ENCODE data around the gene CACNA1G. TPM values are rescaled to one million over a fixed set of nuclear protein-coding genes. Genes with fewer than 3 reads are reported as not detected.

CACNA1G gene
- total RNA-seq, 2 experiments from 2014 or later = not detected

GRCh38 chr17:50593321-50593720, 32.8 kb downstream of the CACNA1G start:
- Mint-ChIP-seq H3K27ac (no peak overlapping the region), H3K9me3 (ENCODE audit: low read depth) (no peaks in the 10 kb centered on the region), H3K4me3 (no peak overlapping the region), H3K4me1 (no peaks in the 10 kb centered on the region), H3K36me3 (ENCODE audit: low read depth) (no peaks in the 10 kb centered on the region), H3K27me3 (no peaks in the 10 kb centered on the region)
- no peak for ATAC-seq
- ChIA-PET CTCF (interaction anchor here (0.6 kb wide), 1 partner anchor 420 kb away, joined by 3 read pairs; no protein-coding TSS in a partner anchor), POLR2A (no interaction called here)
- intact Hi-C loops (cut with DNase I, micrococcal nuclease) = no loop called here
- no peak for DNase-seq

DNA sequence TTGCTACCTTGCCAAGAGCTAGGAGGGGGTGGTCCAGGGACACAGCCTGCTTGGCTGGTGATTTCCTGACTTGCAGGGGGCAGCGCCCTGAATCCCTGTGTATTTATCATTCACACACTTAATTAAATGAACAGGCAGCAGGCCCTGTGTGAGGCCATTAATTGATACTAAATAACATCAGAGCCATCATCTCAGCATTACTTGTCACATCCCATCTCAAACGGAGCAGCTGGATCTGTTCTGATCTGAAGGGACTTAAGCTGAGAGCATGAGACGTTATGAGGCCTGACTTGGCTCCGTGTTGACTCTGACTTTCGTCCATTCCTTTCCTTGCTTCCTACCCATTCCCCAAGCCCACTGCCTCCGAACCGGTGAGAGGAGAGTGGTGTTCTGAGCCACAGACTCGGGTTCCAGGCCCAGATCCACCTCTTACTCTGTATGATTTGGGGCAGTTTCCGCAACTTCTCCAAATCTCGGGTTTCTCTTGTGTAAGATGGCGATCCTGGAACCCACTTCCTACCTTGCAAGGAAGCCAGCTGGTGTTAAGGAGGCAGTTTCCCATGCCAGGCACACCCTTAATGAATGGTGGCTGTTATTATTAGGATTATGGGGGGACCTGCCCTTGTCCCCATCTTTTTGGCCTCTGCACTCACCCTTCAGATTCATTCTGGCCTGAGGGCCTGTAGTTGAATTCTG, 33.8 kb downstream of the CACNA1G start:
- ChIA-PET CTCF (interaction anchor here (1.3 kb wide), 1 partner anchor 15 kb away, joined by 3 read pairs; no protein-coding TSS in a partner anchor), POLR2A (no interaction called here)
- intact Hi-C loops (cut with DNase I, micrococcal nuclease) = no loop called here
- Mint-ChIP-seq H3K9me3 (ENCODE audit: low read depth) (no peaks in the 10 kb centered on the region), H3K27me3 (no peaks in the 10 kb centered on the region), H3K4me3 (no peak overlapping the region), H3K4me1 (no peaks in the 10 kb centered on the region), H3K36me3 (ENCODE audit: low read depth) (no peaks in the 10 kb centered on the region), H3K27ac (no peak overlapping the region)
- no peak for ATAC-seq
- no peak for DNase-seq

- no peak overlapping the region for H3K4me3 Mint-ChIP-seq
- ATAC-seq (no peak), DNase-seq (no peak)
- H3K27me3 Mint-ChIP-seq = no peaks in the 10 kb centered on the region
- H3K27ac Mint-ChIP-seq = no peak overlapping the region
- H3K4me1 Mint-ChIP-seq = no peaks in the 10 kb centered on the region
- ChIA-PET POLR2A (no interaction called here), CTCF (interaction anchor here (1.3 kb wide), 1 partner anchor 16 kb away, joined by 3 read pairs; no protein-coding TSS in a partner anchor)
- no peaks in the 10 kb centered on the region for H3K9me3 Mint-ChIP-seq (ENCODE audit: low read depth)
- H3K36me3 Mint-ChIP-seq (ENCODE audit: low read depth) = no peaks in the 10 kb centered on the region
- intact Hi-C loops (cut with DNase I, micrococcal nuclease) = no loop called here
Measured at GRCh38 chr17:50594892-50595291, 34.4 kb downstream of the CACNA1G start.

DNA sequence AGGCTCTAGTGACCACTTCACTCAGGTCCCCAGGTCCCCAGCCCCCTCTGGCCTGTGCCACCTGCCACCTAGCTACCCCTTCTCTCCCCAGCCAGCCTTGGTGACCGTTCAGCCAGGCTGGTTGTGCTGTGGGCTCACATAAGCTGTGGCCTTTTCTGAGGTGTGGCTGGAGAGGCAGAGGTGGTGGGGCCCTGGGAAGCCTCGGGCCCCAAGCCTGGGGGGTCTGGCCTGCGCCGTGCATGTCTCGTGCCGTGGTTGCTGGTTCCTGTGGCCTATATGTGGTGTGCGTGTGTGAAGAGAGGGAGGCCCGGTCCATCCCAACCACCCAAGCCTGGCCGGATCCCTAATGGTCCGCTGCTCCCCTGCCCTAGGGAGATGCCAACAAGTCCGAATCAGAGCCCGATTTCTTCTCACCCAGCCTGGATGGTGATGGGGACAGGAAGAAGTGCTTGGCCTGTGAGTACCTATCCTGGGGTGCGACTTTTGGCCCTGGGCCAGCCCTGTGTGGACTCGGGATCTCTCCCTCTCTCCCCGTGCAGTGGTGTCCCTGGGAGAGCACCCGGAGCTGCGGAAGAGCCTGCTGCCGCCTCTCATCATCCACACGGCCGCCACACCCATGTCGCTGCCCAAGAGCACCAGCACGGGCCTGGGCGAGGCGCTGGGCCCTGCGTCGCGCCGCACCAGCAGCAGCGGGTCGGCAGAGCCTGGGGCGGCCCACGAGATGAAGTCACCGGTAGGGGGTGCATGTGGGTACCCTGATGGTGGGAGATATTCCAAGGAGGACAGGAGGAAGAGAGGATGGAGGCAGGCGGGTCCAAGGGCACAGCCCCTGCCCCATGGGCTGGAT, 35.9 kb downstream of the CACNA1G start:
- H3K4me3 Mint-ChIP-seq = no peak overlapping the region
- H3K9me3 Mint-ChIP-seq (ENCODE audit: low read depth) = no peaks in the 10 kb centered on the region
- no peak overlapping the region for H3K27ac Mint-ChIP-seq
- intact Hi-C loops (cut with DNase I, micrococcal nuclease) = no loop called here
- ChIA-PET CTCF (no interaction called here), POLR2A (no interaction called here)
- no peaks in the 10 kb centered on the region for H3K36me3 Mint-ChIP-seq (ENCODE audit: low read depth)
- H3K27me3 Mint-ChIP-seq = no peaks in the 10 kb centered on the region
- peak; percentile 19 for DNase-seq
- no peak for ATAC-seq
- no peaks in the 10 kb centered on the region for H3K4me1 Mint-ChIP-seq

DNA sequence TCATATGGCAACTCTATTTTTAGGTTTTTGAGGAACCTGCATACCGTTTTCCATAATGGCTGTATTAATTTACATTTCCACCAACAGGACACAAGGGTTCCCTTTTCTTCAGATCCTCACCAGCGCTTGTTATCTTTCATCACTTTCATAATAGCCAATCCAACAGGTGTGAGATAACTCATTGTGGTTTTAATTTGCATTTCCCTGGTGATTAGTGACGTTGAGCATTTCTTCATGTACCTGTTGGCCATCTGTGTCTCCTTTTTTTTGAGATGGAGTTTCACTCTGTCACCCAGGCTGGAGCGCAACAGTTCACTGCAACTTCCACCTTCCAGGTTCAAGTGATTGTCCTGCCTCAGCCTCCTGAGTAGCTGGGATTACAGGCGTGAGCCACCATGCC, 38.0 kb downstream of the CACNA1G start:
- H3K9me3 Mint-ChIP-seq (ENCODE audit: low read depth) = no peaks in the 10 kb centered on the region
- ATAC-seq (no peak), DNase-seq (no peak)
- peaks cover 8% of the 10 kb centered on the region for H3K27me3 Mint-ChIP-seq
- ChIA-PET CTCF (interaction anchor here (0.6 to 1.2 kb wide), 2 partner anchors 28 to 186 kb away, joined by 3 to 5 read pairs; no protein-coding TSS in a partner anchor), POLR2A (no interaction called here)
- H3K27ac Mint-ChIP-seq = no peak overlapping the region
- no peaks in the 10 kb centered on the region for H3K4me1 Mint-ChIP-seq
- H3K4me3 Mint-ChIP-seq = no peak overlapping the region
- intact Hi-C loops (cut with DNase I, micrococcal nuclease) = no loop called here
- no peaks in the 10 kb centered on the region for H3K36me3 Mint-ChIP-seq (ENCODE audit: low read depth)

DNA sequence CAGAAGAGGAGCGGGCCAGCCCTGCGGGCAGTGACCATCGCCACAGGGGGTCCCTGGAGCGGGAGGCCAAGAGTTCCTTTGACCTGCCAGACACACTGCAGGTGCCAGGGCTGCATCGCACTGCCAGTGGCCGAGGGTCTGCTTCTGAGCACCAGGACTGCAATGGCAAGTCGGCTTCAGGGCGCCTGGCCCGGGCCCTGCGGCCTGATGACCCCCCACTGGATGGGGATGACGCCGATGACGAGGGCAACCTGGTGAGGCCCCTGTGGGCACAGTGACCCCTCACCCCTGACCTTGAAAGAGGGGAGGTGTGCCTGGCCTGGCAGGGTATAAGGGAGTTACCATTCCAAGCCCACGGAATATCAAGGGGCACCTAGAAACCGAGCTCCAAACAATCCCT, 39.1 kb downstream of the CACNA1G start:
- Mint-ChIP-seq H3K27me3 (peaks cover 11% of the 10 kb centered on the region), H3K9me3 (ENCODE audit: low read depth) (no peaks in the 10 kb centered on the region), H3K27ac (no peak overlapping the region), H3K4me3 (no peak overlapping the region), H3K4me1 (no peaks in the 10 kb centered on the region), H3K36me3 (ENCODE audit: low read depth) (no peaks in the 10 kb centered on the region)
- DNase-seq (no peak), ATAC-seq (no peak)
- CTCF ChIA-PET = interaction anchor here (1.2 kb wide), 1 partner anchor 27 kb away, joined by 5 read pairs; no protein-coding TSS in a partner anchor
- POLR2A ChIA-PET = no interaction called here
- intact Hi-C loops (cut with DNase I, micrococcal nuclease) = no loop called here

DNA sequence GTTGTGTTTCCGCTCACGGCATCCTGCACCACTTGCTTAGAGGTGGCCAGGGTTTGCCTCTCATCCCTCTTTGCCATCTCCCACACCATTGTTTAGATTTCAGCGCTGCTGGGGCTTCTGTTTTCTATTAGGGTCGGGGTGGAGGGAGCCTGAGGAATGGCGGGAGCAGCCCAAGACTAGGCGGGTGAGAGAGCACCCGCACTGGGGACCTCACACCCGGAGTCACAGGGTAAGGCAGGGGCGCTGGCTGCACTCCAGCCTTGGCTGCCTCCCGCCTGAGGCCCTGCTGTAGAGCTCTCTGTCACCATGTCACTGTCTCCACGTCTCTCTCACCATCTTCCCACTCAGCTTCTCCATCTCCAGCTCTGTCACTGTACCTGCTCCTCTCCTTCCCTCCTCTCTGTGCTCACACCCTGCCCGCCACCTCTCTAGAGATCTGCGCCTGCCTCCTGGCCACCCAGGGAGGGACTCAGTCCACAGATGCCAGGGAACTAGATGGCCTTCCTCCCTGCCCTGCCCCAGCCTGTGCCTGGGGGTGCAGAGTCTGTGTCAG, 41.4 kb downstream of the CACNA1G start:
- DNase-seq (no peak), ATAC-seq (no peak)
- intact Hi-C loops (cut with DNase I, micrococcal nuclease) = no loop called here
- no peaks in the 10 kb centered on the region for H3K36me3 Mint-ChIP-seq (ENCODE audit: low read depth)
- no peaks in the 10 kb centered on the region for H3K4me1 Mint-ChIP-seq
- ChIA-PET CTCF (interaction anchor here (0.5 to 0.9 kb wide), 2 partner anchors 26 to 52 kb away, joined by 4 read pairs; no protein-coding TSS in a partner anchor), POLR2A (no interaction called here)
- no peaks in the 10 kb centered on the region for H3K9me3 Mint-ChIP-seq (ENCODE audit: low read depth)
- no peak overlapping the region for H3K4me3 Mint-ChIP-seq
- H3K27ac Mint-ChIP-seq = no peak overlapping the region
- H3K27me3 Mint-ChIP-seq = peaks cover 15% of the 10 kb centered on the region

- H3K4me3 Mint-ChIP-seq = no peak overlapping the region
Measured at GRCh38 chr17:50602836-50603235, 42.3 kb downstream of the CACNA1G start.

DNA sequence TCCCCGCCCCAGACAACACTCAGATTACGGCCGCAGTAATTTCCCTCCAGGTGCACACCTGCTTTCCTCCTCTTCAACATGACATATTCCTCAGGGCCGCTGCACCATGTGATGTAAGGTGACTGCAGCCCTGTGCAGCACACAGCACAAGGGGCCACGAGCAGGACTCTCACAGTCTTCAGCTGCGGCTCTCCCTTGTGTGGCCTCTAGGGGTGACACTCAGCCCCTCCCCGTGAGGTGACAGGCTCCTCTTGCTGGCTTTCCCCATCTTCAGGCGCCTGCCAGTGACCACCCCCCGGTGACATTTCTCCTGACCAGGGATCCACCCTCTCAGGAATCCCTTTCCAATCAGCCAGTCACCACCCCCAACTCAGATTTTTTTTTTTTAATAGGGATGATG, 42.8 kb downstream of the CACNA1G start:
- peak; percentile 26 for ATAC-seq

More at GRCh38 chr17:50602836-50603235, 42.3 kb downstream of the CACNA1G start:
- intact Hi-C loops (cut with DNase I, micrococcal nuclease) = no loop called here
- no peak for DNase-seq
- no peak overlapping the region for H3K27ac Mint-ChIP-seq
- ChIA-PET POLR2A (interaction anchor here (0.6 kb wide), 1 partner anchor 24 kb away, joined by 5 read pairs; no protein-coding TSS in a partner anchor), CTCF (no interaction called here)
- H3K4me1 Mint-ChIP-seq = no peaks in the 10 kb centered on the region
- H3K9me3 Mint-ChIP-seq (ENCODE audit: low read depth) = no peaks in the 10 kb centered on the region
- ATAC-seq = no peak
- H3K36me3 Mint-ChIP-seq (ENCODE audit: low read depth) = no peaks in the 10 kb centered on the region
- H3K27me3 Mint-ChIP-seq = peaks cover 15% of the 10 kb centered on the region

GRCh38 chr17:50604513-50604912, 44.0 kb downstream of the CACNA1G start:
- peaks cover 15% of the 10 kb centered on the region for H3K27me3 Mint-ChIP-seq
- H3K4me1 Mint-ChIP-seq = no peaks in the 10 kb centered on the region
- no peaks in the 10 kb centered on the region for H3K9me3 Mint-ChIP-seq (ENCODE audit: low read depth)
- H3K4me3 Mint-ChIP-seq = no peak overlapping the region
- CTCF ChIA-PET = no interaction called here
- POLR2A ChIA-PET = no interaction called here
- ATAC-seq (no peak), DNase-seq (no peak)
- intact Hi-C loops (cut with DNase I, micrococcal nuclease) = no loop called here
- H3K27ac Mint-ChIP-seq = no peak overlapping the region
- no peaks in the 10 kb centered on the region for H3K36me3 Mint-ChIP-seq (ENCODE audit: low read depth)

More for the DNA sequence above, 42.8 kb downstream of the CACNA1G start:
- Mint-ChIP-seq H3K9me3 (ENCODE audit: low read depth) (no peaks in the 10 kb centered on the region), H3K27me3 (peaks cover 15% of the 10 kb centered on the region), H3K4me3 (no peak overlapping the region), H3K36me3 (ENCODE audit: low read depth) (no peaks in the 10 kb centered on the region), H3K27ac (no peak overlapping the region), H3K4me1 (no peaks in the 10 kb centered on the region)
- ChIA-PET CTCF (no interaction called here), POLR2A (interaction anchor here (0.6 kb wide), 1 partner anchor 24 kb away, joined by 5 read pairs; no protein-coding TSS in a partner anchor)
- intact Hi-C loops (cut with DNase I, micrococcal nuclease) = no loop called here
- DNase-seq = no peak

DNA sequence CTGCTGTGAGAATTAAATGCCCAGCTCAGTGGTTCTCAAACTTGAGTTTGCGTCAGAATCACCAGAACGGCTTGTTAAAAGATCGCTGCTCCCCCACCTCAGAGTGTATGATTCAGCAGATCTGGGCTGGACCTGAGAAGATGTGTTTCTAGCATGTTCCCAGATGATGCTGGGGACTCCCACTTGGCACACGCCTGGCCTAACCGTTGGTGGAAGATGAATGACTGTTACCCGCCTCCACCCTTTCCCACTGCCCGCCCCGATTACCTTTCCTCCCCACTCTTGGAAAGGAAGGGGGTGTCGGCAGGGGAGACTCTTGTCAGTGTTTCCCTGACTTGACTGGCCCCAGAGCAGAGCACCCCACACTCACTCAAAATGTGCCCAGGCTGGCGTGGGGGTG, 44.9 kb downstream of the CACNA1G start:
- ChIA-PET POLR2A (interaction anchor here (0.7 kb wide), 1 partner anchor 16 kb away, joined by 3 read pairs; no protein-coding TSS in a partner anchor), CTCF (interaction anchor here (0.6 kb wide), 4 partner anchors 16 to 352 kb away, joined by 3 read pairs; no protein-coding TSS in a partner anchor)
- DNase-seq (no peak), ATAC-seq (no peak)
- intact Hi-C loops (cut with DNase I, micrococcal nuclease) = no loop called here
- Mint-ChIP-seq H3K27me3 (peaks cover 15% of the 10 kb centered on the region), H3K27ac (no peak overlapping the region), H3K9me3 (ENCODE audit: low read depth) (no peaks in the 10 kb centered on the region), H3K4me3 (no peak overlapping the region), H3K36me3 (ENCODE audit: low read depth) (no peaks in the 10 kb centered on the region), H3K4me1 (no peaks in the 10 kb centered on the region)

Data from activated CD4-positive, alpha-beta T cell treated with anti-CD3 and anti-CD28 coated beads for 36 hours (primary cell).